Stimulated activated CD4-positive, alpha-beta T cell treated with anti-CD3 and anti-CD28 coated beads, TNF-alpha, amount 100 ng/mL, for 1 hour (primary cell): ENCODE results near the gene PIP5K1C.

Experiments
- DNase-seq, 3 donors: peaks; one replicate each; pipeline ENCODE4 v3.0.0-alpha.2; 2020; ENCODE audit warnings: low read depth in 3 of 3, low spot score in 1 of 3

The PIP5K1C gene

DNA sequence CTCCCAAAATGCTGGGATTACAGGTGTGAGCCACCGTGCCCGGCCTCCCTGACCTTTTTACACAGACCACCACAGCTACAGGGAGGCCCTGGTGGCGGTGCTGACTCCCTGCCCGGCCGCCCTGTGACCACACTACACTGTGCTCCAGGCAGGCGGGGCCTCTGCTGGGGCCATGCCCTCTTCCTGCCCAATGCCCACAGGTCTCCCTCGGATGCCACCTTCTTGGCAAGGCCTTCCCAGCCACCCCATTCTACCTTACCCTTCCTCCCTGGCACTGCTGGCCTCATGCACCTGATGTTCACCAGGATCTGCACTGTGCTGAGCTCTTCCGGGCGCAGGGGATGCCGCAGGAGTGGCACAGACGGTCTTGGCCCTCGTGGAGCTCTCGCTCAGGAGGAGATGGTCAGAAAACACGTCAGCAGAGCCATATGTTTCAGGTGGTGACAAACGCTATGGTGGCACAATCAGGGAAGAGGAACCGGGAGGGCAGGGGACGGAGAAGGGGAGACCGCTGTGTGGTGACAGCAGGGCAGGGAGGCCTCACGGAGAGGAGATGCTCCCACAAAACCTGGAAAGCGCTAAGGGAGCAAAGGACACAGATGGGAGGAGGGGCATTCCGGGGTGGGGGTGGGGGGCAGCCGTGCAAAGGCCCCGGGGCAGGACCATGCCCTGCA lies 4.1 kb downstream of the PIP5K1C start:
- DNase-seq: no peak

DNA sequence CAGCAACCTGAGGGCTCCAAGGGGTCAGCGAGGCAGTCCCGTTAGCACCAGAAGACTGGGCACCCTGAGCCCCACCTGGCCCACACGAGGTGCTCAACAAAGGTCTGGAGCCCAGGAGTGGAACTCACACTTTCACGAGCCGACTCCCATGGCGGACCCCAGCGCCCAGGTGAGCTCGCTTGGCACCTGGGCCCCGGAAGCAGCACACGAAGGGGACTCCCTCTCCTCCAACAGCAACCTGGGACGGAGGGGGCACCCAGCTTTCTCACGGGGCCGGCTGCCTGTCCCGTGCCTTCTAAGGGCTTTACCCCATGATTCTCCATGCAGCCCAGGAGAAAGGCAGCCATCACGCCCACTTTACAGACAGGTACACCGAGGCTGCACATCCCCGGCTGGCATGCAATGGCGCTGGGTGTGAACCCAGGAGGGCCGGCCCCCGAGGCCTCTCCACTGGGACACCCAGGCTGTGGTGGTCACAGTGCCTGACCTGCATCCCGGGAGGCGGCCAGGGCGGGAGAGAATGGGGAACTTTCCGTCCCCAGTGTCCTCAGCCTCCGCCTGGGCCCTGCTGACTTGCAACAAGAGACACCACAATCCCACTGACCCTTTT lies 5.0 kb downstream of the PIP5K1C start:
- no peak for DNase-seq

DNA sequence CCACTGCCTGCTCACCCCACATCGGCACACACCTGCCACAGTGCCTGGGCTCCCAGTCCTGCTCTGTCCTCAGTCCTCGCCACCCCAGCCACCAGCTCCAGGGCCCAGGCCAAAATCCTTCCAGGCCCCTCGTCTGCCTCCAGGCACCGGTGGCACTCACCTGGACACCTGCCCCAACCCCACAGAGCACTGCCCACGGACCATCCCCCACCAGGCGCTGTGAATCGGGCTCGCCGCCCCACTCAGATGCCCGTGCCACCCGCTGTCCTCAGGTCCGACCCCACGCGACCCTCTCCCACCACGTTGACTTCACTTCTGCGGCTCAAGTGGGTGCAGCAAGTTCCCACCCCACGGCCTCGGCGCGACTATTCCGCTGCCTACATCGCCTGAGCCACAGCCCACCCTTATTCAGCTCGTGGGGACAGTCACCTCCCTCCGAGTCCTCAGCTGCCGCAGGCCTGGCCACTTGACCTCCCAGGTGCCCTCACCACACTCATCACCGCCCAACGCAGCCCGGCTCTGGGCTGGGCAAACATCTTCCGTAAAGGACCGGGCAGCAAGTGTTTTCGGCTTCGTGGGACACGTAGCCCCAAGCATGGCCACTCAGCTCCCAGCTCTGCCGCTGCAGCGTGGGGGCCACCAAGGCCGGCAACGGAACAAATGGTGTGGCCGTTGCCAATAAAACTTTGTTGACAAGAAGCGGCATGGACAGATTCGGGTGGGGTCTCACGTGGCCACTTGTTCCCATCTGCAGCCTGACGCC lies 5.7 kb downstream of the PIP5K1C start:
- DNase-seq: no peak

DNA sequence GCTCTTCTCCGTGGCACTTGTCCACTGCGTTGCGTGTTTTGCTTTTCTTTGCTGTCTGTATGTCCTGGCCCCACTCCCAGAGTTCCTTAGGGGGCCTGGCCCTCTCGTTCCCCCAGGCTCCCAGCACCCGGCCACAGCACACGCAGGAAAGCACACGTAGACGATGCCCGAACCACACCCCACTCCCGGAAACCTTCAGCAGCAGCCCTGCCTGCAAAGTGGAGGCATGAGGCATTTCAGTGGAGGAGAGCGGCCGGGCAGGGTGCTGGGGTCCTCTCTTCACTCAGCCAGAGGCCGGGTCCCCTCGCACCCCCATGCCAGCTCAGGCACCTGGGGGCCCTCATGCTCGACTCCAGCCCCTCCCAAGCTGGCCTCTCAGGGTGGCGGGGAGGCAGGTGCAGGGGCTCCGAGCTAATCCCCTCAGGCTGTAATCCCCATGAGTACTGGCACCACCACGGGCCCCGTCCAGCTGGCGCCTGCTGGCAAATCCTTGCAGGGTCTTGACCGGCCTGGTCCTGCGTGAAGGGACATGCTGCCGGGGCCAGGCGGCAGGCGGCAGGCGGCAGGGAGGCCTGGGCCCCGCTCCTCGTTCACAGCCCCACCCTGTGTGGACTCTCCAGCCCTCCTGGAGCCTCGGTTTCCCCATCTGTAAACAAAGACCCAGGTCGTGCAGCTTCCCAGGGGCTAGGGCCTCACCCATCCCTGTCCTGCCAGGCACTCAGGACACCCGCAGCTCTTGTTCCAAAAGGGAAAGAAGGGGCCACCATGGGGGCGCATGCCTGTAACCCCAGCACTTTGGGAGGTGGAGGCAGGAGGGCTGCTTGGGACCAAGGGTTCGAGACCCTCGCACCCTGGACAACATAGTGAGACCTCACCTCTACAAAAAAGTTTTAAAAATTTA lies 7.0 kb downstream of the PIP5K1C start:
- no peak for DNase-seq

DNA sequence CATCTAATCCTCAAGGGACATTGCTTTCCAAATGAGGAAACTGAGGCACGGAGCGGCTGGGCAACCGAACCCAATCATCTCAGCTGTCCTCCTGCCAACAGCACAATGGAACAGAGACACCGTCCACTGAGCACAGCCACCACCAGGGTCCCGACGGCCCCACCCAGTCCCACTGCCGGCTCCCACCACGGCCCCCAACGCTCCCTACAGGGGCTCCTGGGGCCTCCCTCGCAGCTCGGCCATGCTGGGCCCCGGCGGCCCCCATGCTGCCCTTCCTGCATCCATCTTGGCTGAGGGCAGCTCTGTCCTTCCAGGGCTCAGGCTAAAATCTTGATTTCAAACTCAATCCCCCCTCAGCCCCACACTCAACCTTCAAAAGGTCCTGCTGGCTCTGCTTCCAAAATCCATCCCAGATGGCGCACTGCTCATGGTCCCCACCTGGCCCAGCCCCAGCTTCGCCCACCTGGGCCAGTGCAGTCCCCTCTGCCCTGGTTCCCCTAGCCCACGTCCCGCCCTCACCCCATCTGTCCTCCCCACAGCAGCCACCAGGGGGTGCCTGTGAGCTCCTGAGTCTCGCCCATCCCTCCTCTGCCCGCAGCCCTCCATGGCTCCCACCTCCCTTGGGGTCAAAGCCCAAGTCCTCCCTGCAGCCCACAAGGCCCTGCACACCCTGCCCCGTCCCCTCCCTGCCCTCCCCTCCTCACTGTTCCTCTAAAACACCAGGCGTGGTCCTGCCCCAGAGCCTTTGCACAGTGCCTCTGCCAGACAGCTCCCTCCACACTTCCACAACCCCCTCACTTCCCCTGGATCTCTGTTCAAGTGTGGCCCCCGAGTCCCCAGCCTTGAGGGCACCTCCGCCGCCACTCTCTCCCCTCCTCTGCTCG lies 7.9 kb downstream of the PIP5K1C start:
- DNase-seq: peak in 1 of 3 donors; percentile 49

DNA sequence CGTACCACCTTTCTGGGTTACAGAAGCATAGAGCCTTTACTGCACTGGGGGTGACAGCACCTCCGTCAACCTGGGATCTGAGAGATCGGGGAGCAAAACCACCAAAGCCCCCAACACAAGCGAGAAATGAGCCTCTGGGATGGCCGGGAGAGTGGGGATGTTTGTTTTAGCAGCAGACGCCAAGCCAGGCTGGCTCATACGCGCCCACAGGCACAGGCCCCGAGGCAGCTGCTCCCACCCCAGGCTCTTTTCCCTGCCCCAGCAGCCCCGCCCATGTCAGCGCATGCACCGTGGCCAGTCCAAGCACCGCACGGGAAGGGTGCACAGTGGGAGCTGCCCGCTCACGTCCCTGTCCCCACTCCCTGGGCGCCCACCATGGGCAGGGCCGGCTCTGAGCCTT lies 8.5 kb downstream of the PIP5K1C start:
- DNase-seq: no peak

DNA sequence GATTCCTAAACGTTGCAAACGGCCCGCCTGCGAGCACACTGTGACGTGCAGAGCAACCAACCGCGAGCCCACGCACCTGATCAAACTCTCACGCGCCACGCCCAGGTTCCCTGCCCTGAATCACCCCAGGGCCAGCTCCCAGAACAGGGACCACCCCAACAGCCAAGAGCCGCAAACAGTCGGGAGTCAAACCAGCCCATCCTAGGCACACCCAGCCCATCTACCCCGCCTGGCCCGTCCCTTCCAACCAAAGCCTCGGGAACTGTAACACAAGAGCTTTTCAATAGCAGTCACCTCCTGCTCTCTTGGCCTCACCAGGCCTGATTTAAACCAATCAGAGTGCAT lies 8.9 kb downstream of the PIP5K1C start:
- DNase-seq: no peak

DNA sequence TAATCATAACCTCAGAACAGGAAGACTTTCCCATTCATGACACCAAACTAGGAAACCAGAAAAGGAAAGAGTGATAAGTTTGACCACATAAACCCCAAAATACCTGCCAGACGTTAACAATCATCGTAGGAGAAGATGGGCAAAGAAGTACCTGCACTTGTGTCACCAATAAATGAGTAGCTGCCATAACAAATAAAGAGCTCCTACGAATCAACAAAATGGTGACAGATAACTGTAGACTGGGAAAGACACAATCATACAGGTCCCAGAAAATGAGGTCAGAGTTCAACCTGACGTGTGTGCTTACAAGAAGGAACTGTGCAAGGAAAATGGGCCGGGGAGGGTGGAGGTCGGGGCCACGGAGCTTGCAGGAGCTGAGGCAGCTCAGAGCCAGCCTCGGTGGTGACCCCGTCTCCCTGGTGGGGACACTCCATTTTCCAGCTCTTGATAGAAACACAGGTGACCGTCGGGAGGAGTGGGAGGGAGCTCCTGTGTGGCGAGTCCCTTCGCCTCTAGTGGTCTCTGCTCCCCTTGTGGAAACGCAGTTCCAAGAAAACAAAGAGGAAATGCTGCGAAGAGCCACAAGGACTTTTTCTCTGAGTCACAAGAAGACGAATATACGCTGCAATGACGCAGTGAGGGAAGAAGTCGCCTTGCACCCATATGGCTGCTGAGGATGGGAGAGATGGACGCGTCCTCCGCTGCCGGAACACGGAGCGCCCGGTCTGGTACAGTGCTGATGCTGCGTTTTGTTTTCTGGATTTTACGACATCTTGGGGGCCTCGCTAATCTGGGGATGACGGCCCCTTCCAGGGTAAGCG lies 9.5 kb downstream of the PIP5K1C start:
- DNase-seq: no peak

DNA sequence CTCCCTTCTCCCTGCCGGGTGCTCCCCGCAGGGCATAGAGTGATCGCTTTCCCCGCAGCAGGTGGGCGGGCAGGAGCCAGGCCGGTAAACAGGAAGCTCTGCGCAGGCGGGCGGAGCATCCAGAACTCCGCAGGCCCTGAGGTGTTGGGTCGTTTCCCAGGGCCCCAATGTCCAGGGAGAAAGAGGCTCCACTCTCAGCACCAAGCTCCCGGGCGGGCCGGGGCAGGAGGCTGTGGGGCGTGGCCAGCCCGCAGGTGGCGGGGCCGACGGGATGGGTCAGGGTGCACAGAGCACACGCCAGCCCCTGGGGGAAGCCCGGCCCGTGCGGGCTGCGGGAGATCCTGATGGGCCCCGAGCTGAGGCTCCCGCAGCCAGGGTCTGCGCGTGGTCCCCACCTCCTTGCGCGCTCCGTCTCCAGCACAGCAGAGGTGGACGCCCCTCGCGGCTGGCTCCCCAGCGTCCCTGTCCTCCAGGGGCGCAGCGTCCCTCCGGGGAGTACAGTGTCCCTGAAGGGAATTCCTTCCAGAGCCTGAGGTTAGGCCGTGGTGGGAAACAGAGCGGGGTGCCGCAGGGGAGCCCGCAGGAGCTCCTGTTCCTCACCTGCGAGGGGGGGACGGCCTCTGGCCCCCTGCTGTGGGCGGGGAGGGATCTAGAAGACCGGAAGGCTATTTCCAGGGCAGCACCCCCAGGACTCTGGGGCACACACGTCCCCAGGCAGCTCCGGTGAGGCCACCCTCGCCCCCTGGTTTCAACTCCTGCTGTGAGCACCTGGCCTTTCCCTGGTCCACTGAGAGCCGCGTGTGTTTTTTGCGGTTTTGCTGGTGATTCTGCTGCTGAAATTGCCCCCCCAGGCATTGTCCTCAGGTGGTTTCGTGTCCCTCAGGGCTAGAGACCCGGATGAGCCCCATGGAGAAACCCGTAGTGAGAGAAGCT lies 12.2 kb downstream of the PIP5K1C start:
- no peak for DNase-seq

DNA sequence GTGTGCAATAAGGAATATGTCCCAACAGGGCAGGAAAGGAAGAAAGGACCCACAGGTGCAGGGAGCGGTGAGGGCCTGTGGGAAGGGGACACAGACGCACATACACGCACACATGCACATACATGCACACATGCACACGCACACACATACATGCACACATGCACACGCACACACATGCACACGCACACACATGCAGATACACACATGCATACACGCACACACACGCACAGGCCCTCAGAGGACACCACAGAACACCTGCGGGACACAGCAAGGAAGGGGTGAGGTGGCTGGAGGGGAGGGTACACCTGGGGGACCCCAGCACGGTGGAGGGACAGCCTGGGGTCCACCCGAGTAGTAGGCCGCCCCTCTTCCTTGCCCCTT lies 12.9 kb downstream of the PIP5K1C start:
- DNase-seq: no peak

DNA sequence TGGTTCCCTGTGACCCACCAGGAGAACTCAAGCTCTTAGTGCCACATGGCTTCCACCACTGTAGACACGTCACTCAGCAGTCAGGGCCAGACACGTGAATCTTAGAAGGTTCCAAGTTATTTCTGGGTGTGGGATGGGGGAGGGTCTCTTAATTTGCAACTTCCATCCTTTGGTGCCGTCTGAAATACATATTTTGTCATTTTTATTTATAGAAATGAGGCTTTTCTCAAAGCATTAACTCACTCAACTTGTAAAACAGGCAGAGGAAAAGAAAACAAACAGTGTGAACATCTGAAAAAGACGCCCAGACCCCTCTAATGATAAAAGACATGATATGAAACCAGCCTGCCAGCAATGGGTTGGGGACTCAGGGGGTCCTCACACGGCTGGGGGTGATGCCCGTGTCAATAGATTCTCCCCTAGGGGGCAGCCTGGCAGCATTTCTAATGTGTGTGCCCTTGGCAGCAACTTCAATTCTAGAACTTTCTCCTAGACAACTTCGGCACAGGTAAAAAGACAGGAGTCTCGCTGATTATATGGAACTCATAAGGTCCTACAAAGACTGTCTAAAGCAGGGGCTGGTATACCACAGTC lies 15.4 kb downstream of the PIP5K1C start:
- no peak for DNase-seq

DNA sequence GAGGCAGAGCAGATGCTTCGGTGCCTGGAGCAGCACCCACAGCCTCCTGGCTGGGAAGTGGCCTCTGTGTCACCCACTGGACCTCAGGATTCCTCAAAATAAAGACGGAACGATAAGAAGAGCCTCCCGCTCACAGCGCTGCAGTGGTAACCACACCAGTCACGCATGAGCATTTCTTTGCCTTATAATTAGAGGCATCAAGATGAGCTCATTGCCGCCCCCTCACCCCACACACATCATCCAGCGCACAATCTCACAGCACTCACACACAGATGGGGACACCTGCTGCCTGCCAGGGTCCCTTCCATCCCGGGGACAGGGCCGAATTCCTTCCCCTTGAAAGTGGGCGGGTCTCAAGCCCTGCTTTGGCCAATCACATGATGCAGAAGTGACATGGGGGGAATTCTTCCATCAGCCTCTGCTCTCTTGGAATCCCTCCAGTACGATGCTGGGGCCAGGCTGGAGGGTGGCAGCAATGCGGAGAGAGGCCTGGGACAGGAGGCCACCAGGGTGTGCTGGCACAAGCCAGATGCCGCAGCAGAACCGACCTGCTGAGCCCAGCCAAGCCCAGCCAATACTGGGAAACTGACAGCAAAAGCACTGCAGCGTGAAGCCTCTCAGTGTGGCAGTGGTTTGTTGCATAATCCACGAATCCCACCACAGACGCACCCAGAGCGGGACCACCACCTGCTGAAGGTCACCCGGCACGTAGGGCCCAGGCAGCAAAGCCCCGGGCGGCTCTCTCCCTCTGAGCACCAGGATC lies 16.0 kb downstream of the PIP5K1C start:
- DNase-seq: no peak

DNA sequence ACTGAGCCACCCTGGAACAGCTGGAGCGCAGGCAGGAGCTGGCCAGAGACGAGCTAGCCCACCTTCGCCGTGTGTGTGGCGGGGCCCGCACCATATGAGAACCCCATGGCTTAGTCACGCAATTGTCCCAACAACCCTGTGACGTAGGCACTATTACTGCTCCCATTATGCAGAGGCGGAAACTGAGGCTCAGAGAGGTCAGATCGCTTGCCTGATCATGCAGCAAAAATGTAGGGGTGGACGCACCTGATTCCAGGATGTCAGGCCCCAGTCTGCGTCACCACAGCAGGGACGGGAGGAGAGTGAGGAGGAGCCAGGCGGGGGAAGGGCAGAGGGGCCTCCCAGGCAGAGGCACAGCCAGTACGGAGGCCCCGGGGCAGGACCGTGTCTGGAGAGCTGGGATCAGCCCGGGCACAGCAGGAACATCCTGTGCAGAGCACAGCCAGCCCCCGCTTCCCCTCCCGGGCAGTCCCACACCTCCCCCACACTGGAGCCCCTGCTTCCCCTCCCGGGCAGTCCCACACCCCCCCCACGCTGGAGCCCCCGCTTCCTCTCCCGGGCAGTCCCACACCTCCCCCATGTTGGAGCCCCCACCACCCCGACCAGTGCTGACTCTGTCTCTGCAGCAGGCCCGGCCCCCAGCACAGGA lies 16.7 kb downstream of the PIP5K1C start:
- DNase-seq: no peak

DNA sequence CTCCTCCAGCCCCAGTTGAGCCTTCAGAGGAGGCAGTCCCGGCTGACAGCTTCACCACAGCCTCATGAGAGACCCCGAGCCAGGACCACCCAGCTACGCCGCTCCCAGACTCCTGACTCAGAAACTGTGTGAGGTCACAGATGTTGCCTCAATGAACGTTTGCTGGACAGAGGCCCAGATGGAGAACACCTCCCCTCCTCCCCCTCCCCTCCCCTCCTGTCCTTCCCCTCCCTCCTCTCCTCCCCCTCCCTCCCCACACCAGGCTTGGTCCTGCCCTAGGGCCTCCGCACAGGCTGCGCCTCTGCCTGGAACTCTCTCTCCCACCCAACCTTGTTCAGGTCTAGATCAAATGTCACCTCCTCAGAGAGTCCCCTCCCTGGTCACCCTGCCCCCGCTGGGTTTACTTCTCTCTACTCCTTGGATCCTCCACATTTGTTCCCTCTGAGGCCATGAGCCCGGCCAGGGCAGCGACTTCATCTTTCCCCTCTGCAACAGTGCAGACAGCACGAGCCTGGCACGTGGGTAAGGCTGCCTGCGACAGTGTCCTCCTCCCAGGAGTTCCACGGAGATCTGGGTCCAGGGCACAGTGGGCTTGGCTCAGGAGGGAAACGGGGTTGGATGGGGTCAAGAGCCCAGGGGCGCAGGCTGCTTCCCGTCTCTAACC lies 17.4 kb downstream of the PIP5K1C start:
- DNase-seq: no peak

DNA sequence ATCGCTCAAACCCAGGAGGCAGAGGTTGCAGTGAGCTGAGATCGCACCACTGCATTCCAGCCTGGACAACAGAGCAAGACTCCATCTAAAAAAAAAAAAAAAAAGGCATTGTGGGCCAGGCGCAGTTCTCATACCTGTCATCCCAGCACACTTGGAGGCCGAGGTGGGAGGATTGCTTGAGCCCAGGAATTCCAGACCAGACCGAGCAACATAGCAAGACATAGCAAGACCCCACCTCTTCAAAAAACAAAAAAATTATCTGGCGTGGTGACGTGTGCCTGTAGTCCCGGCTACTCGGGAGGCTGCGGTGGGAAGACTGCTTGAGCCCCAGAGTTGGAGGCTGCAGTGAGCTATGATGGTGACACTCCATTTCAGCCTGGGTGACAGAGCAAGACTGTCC lies 18.0 kb downstream of the PIP5K1C start:
- no peak for DNase-seq

DNA sequence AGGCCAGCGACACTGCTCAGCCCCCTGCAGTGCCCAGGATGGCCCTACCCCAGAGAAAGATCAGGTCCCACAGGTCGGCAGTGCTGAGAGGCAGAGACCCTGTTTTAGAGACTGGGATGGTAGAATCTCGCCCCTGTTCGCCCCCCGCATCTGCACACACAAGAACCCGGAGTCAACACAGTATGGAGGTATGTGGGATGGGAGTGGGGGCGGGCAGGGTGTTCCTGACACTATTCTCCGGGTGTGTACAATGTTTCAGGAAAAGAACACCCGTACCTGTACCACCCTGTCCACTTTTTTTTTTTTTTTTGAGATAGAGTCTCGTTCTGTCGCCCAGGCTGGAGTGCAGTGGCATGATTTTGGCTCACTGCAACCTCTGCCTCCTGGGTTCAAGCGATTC lies 19.3 kb downstream of the PIP5K1C start:
- DNase-seq: no peak

DNA sequence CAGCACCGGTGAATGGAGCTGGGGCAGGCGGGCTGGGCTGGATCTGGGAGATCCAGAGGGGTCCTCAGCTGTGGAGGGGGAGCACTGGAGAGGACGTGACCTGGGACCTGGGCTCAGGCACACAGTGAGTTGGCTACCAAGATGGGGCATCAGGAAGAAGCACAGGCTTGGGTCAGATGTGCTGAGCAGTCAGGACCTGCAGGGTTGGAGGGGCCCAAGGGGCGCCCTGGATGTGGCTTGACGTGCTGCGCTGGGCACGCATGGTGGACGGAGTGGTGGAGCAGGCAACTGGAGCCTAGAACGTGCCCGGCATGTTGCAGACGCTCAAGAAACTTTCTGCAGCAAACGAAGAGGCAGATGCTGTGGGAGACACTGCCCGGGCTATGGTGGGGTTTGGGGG lies 20.7 kb downstream of the PIP5K1C start:
- no peak for DNase-seq
